ENCODE data around the gene DPYSL5. TPM values are rescaled to one million over a fixed set of nuclear protein-coding genes. Genes with fewer than 3 reads are reported as not detected.

The DPYSL5 gene
- total and polyA plus RNA-seq, 9 of the 15 experiments (the other 6 are each of a cell fraction or from before 2014, with no cell fraction given) = 0.06 TPM; not detected in 8

DNA sequence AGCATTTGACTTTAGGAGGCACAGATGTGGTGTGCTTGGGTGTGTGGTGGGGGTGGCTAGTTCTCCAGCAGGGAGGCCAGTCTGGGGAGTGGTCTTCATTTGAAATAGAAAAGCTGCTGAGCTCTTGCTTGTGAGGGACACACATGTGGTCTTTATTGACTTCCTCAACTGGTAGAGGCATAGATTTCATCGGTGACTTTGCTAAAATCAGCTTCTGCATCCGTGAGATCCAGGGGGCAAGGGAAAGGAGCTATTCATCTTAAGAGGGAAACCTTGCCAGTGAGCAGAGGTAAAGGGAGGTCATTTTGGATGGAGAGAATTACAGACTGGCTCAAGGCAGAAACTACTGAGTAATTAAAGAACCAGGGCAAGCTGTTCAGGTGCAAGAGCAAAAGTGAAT is 127.2 kb downstream of the DPYSL5 start:
- Histone ChIP-seq H3K79me2 (ENCODE audit: control insufficient read depth, insufficient read depth, low read length) (peaks cover 98% of the 10 kb centered on the region), H3K4me3 (peak overlapping the region; percentile 23; the same call in 1 of the 2 replicates), H3K36me3 (ENCODE audit: control insufficient read depth, insufficient read depth, low read length) (peaks cover 5% of the 10 kb centered on the region; the same call in 1 of the 3 replicates), H4K20me1 (replicated peaks; ENCODE audit: control insufficient read depth, insufficient read depth, low read length) (peaks cover 20% of the 10 kb centered on the region), H3K27me3 (ENCODE audit: control insufficient read depth in 2 of 2, insufficient read depth in 2 of 2, low read length in 2 of 2) (no peaks in the 10 kb centered on the region), H3K4me1 (replicated peaks in 1 of 2; ENCODE audit: control insufficient read depth in 2 of 2, insufficient read depth in 2 of 2, low read length in 2 of 2) (peaks cover 42 to 70% of the 10 kb centered on the region in 2 experiments), H3K4me2 (ENCODE audit: insufficient read depth, low read length) (peak overlapping the region; percentile 86), H3K27ac (ENCODE audit: extremely low read depth, low read depth, low read length) (peak overlapping the region; percentile 61), H3K9ac (ENCODE audit: insufficient read depth in 1 of 2, low read depth in 2 of 2, low read length in 2 of 2) (peak overlapping the region; percentile 18 to 62; a peak in 3 of 4 replicates), H3K9me1 (ENCODE audit: control insufficient read depth, insufficient read depth, low read length) (no peaks in the 10 kb centered on the region), H3K9me3 (replicated peaks; ENCODE audit: control insufficient read depth, insufficient read depth, low read depth, low read length) (no peaks in the 10 kb centered on the region), H2AFZ (ENCODE audit: low read depth, low read length) (no peak overlapping the region)
- POLR2A ChIA-PET = interaction anchor here (0.6 to 1.6 kb wide), 7 partner anchors 13 to 59 kb away, joined by 3 to 6 read pairs (median 4); no protein-coding TSS in a partner anchor
- CTCF ChIA-PET (ENCODE audit: low intra/inter-chr PET ratio) = no interaction called here
- ATAC-seq (no peak), FAIRE-seq (no peak), DNase-seq (ENCODE audit: extremely low read depth in 1 of 4, low spot score in 3 of 4) (no peak)
- intact Hi-C loops (cut with micrococcal nuclease) = no loop called here
- in situ Hi-C loops (cut with MboI) = no loop called here
- WGBS (ENCODE audit: insufficient coverage, low coverage, missing lambda C conversion rate) = 15% methylated on average over 2 of the region's 2 CpGs
- no TSS peak for BruUV-seq (replicated peaks)
- TF ChIP-seq, protein P1, sequence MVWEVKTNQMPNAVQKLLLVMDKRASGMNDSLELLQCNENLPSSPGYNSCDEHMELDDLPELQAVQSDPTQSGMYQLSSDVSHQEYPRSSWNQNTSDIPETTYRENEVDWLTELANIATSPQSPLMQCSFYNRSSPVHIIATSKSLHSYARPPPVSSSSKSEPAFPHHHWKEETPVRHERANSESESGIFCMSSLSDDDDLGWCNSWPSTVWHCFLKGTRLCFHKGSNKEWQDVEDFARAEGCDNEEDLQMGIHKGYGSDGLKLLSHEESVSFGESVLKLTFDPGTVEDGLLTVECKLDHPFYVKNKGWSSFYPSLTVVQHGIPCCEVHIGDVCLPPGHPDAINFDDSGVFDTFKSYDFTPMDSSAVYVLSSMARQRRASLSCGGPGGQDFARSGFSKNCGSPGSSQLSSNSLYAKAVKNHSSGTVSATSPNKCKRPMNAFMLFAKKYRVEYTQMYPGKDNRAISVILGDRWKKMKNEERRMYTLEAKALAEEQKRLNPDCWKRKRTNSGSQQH (CRISPR knock-in tag; IDR thresholded peaks at IDR 0.05) = no peak
- TF ChIP-seq NCOA2 (IDR thresholded peaks at IDR 0.05; ENCODE audit: partially characterized antibody in 2 of 2) (no peak), NFE2 (IDR thresholded peaks at IDR 0.05; ENCODE audit: low read depth) (peak; percentile 65; the same call in 1 of the 2 replicates), L3MBTL2 (IDR thresholded peaks at IDR 0.05) (0 out of 2 replicates have a peak, but pooled peaks have one; percentile 13), KAT8 (IDR thresholded peaks at IDR 0.05; ENCODE audit: low read depth) (no peak), CBX1 (IDR thresholded peaks at IDR 0.05; ENCODE audit: low read depth) (no peak), CCNT2 (IDR thresholded peaks at IDR 0.05; ENCODE audit: borderline replicate concordance, extremely low read depth, insufficient read length, low read depth, low read length) (no peak), JUNB (CRISPR knock-in tag; conservative IDR thresholded peaks at IDR 0.05) (no peak)
- TF ChIP-seq, protein P2, sequence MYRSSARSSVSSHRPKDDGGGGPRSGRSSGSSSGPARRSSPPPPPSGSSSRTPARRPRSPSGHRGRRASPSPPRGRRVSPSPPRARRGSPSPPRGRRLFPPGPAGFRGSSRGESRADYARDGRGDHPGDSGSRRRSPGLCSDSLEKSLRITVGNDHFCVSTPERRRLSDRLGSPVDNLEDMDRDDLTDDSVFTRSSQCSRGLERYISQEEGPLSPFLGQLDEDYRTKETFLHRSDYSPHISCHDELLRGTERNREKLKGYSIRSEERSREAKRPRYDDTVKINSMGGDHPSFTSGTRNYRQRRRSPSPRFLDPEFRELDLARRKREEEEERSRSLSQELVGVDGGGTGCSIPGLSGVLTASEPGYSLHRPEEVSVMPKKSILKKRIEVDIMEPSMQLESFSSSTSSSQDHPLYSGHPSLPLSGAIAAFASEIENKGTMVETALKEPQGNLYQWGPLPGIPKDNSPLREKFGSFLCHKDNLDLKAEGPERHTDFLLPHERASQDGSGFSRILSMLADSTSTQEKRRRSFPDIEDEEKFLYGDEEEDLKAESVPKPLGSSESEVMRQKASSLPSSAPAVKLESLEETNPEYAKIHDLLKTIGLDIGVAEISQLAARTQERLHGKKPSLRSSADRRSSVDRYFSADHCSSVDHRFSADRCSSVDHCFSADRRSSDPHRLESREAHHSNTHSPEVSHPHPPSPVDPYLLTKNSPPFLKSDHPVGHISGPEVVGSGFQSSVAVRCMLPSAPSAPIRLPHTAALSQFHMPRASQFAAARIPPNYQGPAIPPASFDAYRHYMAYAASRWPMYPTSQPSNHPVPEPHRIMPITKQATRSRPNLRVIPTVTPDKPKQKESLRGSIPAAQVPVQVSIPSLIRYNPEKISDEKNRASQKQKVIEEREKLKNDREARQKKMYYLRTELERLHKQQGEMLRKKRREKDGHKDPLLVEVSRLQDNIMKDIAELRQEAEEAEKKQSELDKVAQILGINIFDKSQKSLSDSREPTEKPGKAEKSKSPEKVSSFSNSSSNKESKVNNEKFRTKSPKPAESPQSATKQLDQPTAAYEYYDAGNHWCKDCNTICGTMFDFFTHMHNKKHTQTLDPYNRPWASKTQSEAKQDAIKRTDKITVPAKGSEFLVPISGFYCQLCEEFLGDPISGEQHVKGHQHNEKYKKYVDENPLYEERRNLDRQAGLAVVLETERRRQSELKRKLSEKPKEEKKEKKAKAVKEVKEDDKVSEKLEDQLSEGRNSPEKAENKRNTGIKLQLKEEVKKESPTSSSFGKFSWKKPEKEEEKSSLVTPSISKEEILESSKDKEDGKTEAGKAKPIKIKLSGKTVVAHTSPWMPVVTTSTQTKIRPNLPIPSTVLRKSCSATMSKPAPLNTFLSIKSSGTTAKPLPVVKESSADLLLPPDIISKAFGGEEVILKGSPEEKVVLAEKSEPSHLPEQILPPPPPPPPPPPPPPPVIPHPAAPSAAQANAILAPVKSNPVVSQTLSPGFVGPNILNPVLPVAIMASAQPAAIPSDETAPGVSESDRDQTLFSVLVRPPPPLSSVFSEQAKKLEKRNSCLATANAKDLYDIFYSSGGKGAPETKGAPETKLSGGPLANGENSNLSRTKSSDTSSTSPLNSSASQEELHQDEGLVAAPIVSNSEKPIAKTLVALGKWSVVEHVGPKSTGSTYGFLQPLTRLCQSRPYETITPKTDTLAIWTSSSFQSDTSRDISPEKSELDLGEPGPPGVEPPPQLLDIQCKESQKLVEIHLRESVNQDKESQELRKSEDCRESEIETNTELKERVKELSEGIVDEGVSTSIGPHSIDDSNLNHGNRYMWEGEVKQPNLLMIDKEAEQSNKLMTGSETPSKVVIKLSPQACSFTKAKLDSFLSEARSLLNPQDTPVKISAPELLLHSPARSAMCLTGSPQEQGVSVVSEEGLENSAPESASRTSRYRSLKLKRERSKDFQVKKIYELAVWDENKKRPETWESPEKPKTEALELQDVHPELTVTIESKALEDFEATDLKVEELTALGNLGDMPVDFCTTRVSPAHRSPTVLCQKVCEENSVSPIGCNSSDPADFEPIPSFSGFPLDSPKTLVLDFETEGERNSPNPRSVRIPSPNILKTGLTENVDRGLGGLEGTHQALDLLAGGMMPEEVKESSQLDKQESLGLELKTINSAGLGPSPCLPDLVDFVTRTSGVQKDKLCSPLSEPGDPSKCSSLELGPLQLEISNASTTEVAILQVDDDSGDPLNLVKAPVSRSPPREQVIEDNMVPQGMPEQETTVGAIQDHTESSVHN (IDR thresholded peaks at IDR 0.05; ENCODE audit: borderline replicate concordance in 1 of 2, low read depth in 1 of 2) = no peak

All from K562 (cell line).